HL-60 (cell line): ENCODE data around the gene APOBEC3H.
"Not testable (repeated sequence)": the region's sequence is repeated elsewhere in the genome, so short reads cannot be mapped to it uniquely, and the experiment has no call there.

Source experiments
- CTCF ChIP-seq: IDR thresholded peaks from one replicate; pipeline ENCODE4 v1.5.1; 2011; ENCODE audit warnings: low read length, control low read depth, inconsistent platforms; ENCODE audit not compliant: insufficient read depth
- GABPA ChIP-seq: IDR thresholded peaks from 2 replicates; pipeline ENCODE4 v1.6.1; 2012; ENCODE audit warnings: low read depth
- POLR2AphosphoS5 ChIP-seq: IDR thresholded peaks from 2 replicates; pipeline ENCODE4 v1.6.1; 2012; ENCODE audit warnings: low read depth
- REST ChIP-seq: IDR thresholded peaks from 2 replicates; pipeline ENCODE4 v1.6.1; 2012; ENCODE audit warnings: low read depth; ENCODE audit not compliant: insufficient replicate concordance

GRCh38 chr22:39063904-39064303 is 33.1 kb upstream of the APOBEC3H start:
- not testable (repeated sequence) for TF ChIP-seq CTCF, POLR2AphosphoS5, REST, GABPA
